ENCODE measurements around the gene ATP8B4.

Gene ATP8B4

GRCh38 chr15:49900006-49900902, 218.8 kb downstream of the ATP8B4 start:
- no peak for DNase-seq

GRCh38 chr15:49898575-49899283, 220.3 kb downstream of the ATP8B4 start:
- no peak for DNase-seq

- no peak for DNase-seq
These were observed 220.9 kb downstream of the ATP8B4 start for GRCh38 chr15:49898097-49898496.

- DNase-seq, result peak in 1 of 56 donors; percentile 14
These were observed 223.4 kb downstream of the ATP8B4 start for GRCh38 chr15:49895347-49896223.

- DNase-seq, result no peak
These were observed 228.3 kb downstream of the ATP8B4 start for GRCh38 chr15:49890689-49891088.

- no peak for DNase-seq
These were observed 229.5 kb downstream of the ATP8B4 start for GRCh38 chr15:49889536-49889935.

GRCh38 chr15:49888734-49889133, 230.3 kb downstream of the ATP8B4 start:
- no peak for DNase-seq

GRCh38 chr15:49888323-49888693, 230.7 kb downstream of the ATP8B4 start:
- DNase-seq, result no peak

GRCh38 chr15:49887659-49888322, 231.2 kb downstream of the ATP8B4 start:
- no peak for DNase-seq

- DNase-seq, result no peak
These were observed 235.9 kb downstream of the ATP8B4 start for GRCh38 chr15:49883121-49883520.

GRCh38 chr15:49881866-49882265, 237.2 kb downstream of the ATP8B4 start:
- DNase-seq, result no peak

GRCh38 chr15:49881433-49881832, 237.6 kb downstream of the ATP8B4 start:
- no peak for DNase-seq

GRCh38 chr15:49877873-49878521, 241.0 kb downstream of the ATP8B4 start:
- no peak for DNase-seq

- no peak for DNase-seq
These were observed 241.7 kb downstream of the ATP8B4 start for GRCh38 chr15:49877117-49877872.

GRCh38 chr15:49876401-49877038, 242.5 kb downstream of the ATP8B4 start:
- peak in 1 of 56 donors; percentile 6 for DNase-seq

GRCh38 chr15:49875392-49875791, 243.6 kb downstream of the ATP8B4 start:
- DNase-seq, result no peak

- DNase-seq, result no peak
These were observed 248.6 kb downstream of the ATP8B4 start for GRCh38 chr15:49870472-49870871.

GRCh38 chr15:49868348-49868747, 250.7 kb downstream of the ATP8B4 start:
- no peak for DNase-seq
